ENCODE results near the gene PCDH11Y. TPM values are rescaled to one million over a fixed set of nuclear protein-coding genes. Genes with fewer than 3 reads are reported as not detected.
"Not testable (repeated sequence)": the region's sequence is repeated elsewhere in the genome, so short reads cannot be mapped to it uniquely, and the experiment has no call there.

PCDH11Y gene, protein sequence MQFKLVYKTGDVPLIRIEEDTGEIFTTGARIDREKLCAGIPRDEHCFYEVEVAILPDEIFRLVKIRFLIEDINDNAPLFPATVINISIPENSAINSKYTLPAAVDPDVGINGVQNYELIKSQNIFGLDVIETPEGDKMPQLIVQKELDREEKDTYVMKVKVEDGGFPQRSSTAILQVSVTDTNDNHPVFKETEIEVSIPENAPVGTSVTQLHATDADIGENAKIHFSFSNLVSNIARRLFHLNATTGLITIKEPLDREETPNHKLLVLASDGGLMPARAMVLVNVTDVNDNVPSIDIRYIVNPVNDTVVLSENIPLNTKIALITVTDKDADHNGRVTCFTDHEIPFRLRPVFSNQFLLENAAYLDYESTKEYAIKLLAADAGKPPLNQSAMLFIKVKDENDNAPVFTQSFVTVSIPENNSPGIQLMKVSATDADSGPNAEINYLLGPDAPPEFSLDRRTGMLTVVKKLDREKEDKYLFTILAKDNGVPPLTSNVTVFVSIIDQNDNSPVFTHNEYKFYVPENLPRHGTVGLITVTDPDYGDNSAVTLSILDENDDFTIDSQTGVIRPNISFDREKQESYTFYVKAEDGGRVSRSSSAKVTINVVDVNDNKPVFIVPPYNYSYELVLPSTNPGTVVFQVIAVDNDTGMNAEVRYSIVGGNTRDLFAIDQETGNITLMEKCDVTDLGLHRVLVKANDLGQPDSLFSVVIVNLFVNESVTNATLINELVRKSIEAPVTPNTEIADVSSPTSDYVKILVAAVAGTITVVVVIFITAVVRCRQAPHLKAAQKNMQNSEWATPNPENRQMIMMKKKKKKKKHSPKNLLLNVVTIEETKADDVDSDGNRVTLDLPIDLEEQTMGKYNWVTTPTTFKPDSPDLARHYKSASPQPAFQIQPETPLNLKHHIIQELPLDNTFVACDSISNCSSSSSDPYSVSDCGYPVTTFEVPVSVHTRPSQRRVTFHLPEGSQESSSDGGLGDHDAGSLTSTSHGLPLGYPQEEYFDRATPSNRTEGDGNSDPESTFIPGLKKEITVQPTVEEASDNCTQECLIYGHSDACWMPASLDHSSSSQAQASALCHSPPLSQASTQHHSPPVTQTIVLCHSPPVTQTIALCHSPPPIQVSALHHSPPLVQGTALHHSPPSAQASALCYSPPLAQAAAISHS (N-terminal part only)
- total RNA-seq (not detected), polyA plus RNA-seq (ENCODE audit: insufficient read depth in 1 of 8, insufficient read length in 8 of 8, low replicate concordance in 1 of 8) (under 1 TPM in 7 of 8 donors, not detected in 1; 0.03 to 0.33 (median 0.10) TPM)
- long read RNA-seq, donor 1: 0 reads
- long read RNA-seq, donor 2: 0 reads
- long read RNA-seq, donor 3: 0 reads
- long read RNA-seq, donor 4: 0 reads
- long read RNA-seq, donor 5: 0 reads
- long read RNA-seq, donor 6: 0 reads
- long read RNA-seq, donor 7: 0 reads
- long read RNA-seq, donor 8: 0 reads
- long read RNA-seq, donor 9: 0 reads
- long read RNA-seq, donor 10: 0 reads
- long read RNA-seq, donor 11: 0 reads

DNA sequence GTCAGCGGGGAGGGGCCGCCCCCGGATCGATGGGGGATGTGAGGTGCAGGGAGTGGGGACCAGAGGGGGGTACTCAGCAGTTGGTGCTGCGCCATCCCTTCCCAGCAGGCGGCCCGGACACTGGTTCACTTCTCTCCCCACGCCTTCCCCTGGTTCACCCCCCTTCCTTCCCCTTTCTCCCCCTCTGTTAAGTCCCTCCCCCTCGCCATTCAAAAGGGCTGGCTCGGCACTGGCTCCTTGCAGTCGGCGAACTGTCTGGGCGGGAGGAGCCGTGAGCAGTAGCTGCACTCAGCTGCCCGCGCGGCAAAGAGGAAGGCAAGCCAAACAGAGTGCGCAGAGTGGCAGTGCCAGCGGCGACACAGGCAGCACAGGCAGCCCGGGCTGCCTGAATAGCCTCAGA lies at the start of gene PCDH11Y:
Gene PCDH11Y, plus strand, starts transcription at position 240 of the 400 bp plus-strand sequence. CDS start 56,804 bp downstream, outside the sequence.
- H3K36me3 ChIP-seq (ENCODE audit: control insufficient read depth, insufficient read depth, low read length); DNase-seq: not testable (repeated sequence)

DNA sequence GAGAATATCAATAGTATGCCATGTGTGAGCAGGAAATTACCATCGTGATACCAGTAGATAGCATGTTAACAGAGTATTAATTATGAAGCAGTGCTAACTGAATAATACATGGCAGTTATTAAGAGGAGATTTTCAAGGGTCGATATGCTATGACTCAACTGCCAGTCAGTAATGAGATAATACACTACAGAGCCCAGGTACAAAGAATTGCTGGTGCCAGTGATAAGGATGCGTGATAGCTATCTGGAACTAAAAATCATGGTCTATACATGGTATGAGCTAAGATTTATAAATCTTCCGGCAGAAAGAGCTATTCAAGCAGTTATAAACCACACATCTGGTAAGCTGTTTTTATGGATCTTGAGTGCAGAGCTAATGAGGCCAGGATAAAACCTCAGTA lies 32.2 kb upstream of the PCDH11Y start:
- H3K9me3 ChIP-seq (replicated peaks; ENCODE audit: control insufficient read depth, low read depth, low read length); H3K4me1 ChIP-seq (ENCODE audit: control insufficient read depth, insufficient read depth, low read length); H3K27ac ChIP-seq (ENCODE audit: low read length); H3K27me3 ChIP-seq (ENCODE audit: control insufficient read depth, insufficient read depth, low read length); DNase-seq; H3K4me3 ChIP-seq (ENCODE audit: low read length); H3K36me3 ChIP-seq (ENCODE audit: control insufficient read depth, insufficient read depth, low read length): not testable (repeated sequence)
- WGBS (ENCODE audit: insufficient coverage): no CpG with 5 or more reads among the region's 4 CpGs

More for the DNA sequence above, at the start of gene PCDH11Y:
- not testable (repeated sequence) for H3K4me3 ChIP-seq (ENCODE audit: low read length); H3K27ac ChIP-seq (ENCODE audit: low read length); H3K4me1 ChIP-seq (ENCODE audit: control insufficient read depth, insufficient read depth, low read length); H3K9me3 ChIP-seq (replicated peaks; ENCODE audit: control insufficient read depth, low read depth, low read length); H3K27me3 ChIP-seq (ENCODE audit: control insufficient read depth, insufficient read depth, low read length)
- WGBS (ENCODE audit: insufficient coverage): no CpG with 5 or more reads among the region's 21 CpGs

DNA sequence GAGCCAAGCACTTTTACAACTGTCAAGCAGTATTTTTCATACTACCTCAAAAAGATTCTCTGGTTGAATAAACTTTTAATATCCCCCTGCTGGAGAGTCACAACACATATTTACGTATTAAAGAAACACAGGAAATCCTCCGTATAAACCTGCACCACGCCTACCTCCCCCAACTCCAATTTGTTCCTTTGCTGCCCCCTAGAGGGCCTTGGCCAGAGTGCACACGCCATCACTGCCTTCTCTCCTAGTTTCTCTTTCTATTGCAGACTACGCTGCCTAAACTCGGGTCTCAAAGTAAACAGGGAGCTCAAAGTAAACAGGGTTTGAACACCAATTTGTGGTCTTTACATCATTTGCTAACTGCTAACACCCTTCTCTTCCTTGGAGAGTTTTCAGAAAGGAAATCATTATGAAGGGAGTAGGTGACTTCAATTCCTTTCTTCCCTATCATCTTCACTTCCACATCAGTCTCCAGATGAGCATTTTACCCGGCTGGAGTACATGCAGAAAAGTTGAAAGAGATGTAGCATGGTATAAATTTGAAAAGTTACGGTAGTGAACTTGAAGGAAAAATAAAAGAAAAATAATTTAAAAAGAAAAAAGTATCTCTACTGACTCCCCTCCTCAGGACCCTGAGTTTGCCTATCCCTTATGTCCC lies 8.2 kb upstream of the PCDH11Y start:
- H3K27ac ChIP-seq (ENCODE audit: low read length); H3K4me3 ChIP-seq (ENCODE audit: low read length); H3K9me3 ChIP-seq (replicated peaks; ENCODE audit: control insufficient read depth, low read depth, low read length); H3K27me3 ChIP-seq (ENCODE audit: control insufficient read depth, insufficient read depth, low read length); H3K36me3 ChIP-seq (ENCODE audit: control insufficient read depth, insufficient read depth, low read length); H3K4me1 ChIP-seq (ENCODE audit: control insufficient read depth, insufficient read depth, low read length); DNase-seq: not testable (repeated sequence)
- no CpG with 5 or more reads among the region's 8 CpGs for WGBS (ENCODE audit: insufficient coverage)

DNA sequence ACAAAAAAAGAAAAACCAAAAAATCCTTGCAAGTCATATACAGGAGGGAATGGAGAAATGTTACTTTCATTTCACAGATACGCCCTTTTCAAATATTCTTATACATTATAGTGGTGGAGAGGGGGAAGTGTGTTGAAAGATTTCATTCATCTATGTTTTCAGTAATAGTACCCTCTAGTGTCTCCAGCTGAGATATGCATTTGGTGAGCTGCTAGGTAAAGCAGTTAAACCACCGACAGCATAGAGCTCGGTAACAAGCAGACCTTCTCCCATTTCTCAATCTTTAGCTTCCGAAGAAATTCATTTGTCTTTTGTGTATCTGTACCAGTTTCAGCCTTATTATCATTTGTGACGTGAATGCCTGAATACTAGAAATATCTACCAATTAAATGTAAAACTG lies 5.2 kb upstream of the PCDH11Y start:
- H3K9me3 ChIP-seq (replicated peaks; ENCODE audit: control insufficient read depth, low read depth, low read length); H3K36me3 ChIP-seq (ENCODE audit: control insufficient read depth, insufficient read depth, low read length); H3K27ac ChIP-seq (ENCODE audit: low read length); DNase-seq; H3K27me3 ChIP-seq (ENCODE audit: control insufficient read depth, insufficient read depth, low read length); H3K4me1 ChIP-seq (ENCODE audit: control insufficient read depth, insufficient read depth, low read length); H3K4me3 ChIP-seq (ENCODE audit: low read length): not testable (repeated sequence)
- no CpG with 5 or more reads among the region's 5 CpGs for WGBS (ENCODE audit: insufficient coverage)

DNA sequence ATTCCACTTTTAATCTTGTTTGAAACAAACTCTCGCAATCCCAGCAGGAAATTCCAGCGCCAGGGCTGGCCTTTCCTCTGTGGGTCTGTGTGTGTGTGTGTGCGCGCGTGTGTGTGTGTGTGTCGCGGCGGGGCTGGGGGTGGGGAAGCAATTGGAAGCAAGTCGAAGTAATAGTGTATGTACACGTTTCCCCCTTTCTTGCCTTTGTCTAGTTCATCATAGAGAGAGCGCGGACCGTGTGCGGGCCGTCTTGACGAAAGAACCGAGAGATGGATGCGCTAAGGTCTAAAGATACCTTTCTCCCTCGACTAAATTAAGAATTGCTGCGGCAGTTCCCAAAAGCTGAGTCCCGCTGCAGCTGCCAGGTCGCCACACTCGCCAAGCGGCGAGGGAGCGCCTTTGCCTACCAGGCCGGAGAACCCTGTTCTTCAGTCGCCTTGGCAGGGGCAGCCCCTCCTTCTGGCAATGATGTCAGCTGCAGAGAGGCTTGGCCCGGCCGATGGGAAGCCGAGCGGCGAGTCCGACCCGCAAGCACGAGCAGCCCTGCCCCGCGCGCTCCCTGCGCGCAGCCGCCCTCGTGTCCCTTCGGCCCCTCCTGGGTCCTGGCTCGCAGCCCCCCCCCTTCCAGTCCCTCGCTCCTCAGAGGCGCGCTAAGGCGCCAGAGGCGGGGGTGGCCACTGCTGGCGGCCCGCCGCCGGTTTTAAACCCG lies 2.5 kb downstream of the PCDH11Y start:
- H3K36me3 ChIP-seq (ENCODE audit: control insufficient read depth, insufficient read depth, low read length); H3K27me3 ChIP-seq (ENCODE audit: control insufficient read depth, insufficient read depth, low read length); H3K27ac ChIP-seq (ENCODE audit: low read length); H3K4me3 ChIP-seq (ENCODE audit: low read length); DNase-seq; H3K9me3 ChIP-seq (replicated peaks; ENCODE audit: control insufficient read depth, low read depth, low read length); H3K4me1 ChIP-seq (ENCODE audit: control insufficient read depth, insufficient read depth, low read length): not testable (repeated sequence)
- WGBS (ENCODE audit: insufficient coverage): no CpG with 5 or more reads among the region's 55 CpGs

DNA sequence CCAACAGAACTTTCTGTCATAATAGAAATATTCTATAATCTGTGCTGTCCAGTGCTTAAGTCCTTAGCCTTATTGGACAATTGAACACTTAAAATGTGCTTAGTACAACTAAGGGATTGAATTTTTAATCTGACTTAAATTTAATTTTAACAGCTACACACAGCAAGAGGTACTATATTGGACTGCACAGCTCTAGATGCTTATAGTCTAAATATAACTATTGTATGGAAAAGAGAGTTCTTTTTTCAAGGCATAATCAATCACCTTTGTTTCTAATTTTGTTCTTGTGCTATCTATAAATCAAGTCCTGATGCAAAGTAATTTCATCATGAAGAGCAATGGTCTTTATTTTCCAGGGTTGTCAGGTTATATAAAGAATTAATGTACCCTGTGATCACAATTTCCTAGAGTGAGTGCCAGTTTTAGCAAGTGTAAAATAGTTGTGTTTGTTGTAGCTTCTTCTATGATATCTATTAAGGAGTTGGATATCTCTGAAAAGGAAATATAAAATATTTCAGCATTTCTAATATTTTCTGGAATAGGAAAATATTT lies 39.0 kb downstream of the PCDH11Y start:
- not testable (repeated sequence) for H3K9me3 ChIP-seq (replicated peaks; ENCODE audit: control insufficient read depth, low read depth, low read length); H3K27ac ChIP-seq (ENCODE audit: low read length); H3K4me3 ChIP-seq (ENCODE audit: low read length); H3K4me1 ChIP-seq (ENCODE audit: control insufficient read depth, insufficient read depth, low read length); H3K27me3 ChIP-seq (ENCODE audit: control insufficient read depth, insufficient read depth, low read length); DNase-seq; H3K36me3 ChIP-seq (ENCODE audit: control insufficient read depth, insufficient read depth, low read length)

DNA sequence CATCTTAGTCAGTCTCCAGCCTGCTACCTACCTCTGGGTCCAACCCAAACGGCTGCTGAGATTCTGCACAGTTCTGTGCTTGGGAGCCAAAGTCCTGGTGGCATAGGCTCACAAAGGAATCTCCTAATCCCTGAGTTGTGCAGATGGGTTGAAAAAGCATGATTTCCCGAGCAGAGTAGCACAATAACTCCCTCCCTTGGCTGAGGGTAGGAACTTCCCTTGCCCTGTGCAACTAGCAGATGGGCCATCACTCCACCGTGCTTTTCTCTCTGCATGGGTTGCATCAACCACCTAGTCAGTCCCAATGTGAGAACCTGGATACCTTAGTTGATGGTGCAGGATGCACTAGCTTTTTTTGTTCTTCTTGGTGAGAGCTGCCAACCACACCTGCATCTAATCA lies 82.9 kb downstream of the PCDH11Y start:
- H3K4me1 ChIP-seq (ENCODE audit: control insufficient read depth, insufficient read depth, low read length): not testable (repeated sequence)

DNA sequence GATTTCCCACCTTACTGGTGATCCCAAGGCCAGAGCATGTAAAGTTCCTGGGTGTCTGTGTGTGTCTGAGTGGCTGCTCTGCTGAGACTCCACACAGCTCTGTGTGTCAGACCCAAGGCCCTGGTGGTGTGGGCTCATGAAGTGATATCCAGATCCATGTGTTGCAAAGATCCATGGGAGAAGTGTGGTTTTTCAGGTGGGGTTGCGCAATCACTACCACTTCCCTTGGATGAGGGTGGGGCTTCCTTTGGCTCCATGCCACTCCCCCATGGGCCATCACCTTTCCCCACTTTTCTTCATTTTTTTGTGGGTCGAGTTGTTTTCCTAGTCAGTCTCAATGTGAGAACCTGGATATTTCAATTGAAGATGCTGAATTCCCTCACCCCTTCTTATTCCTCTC lies 182.9 kb downstream of the PCDH11Y start:
- not testable (repeated sequence) for H3K4me1 ChIP-seq (ENCODE audit: control insufficient read depth, insufficient read depth, low read length); H3K36me3 ChIP-seq (ENCODE audit: control insufficient read depth, insufficient read depth, low read length); H3K4me3 ChIP-seq (ENCODE audit: low read length); DNase-seq; H3K27me3 ChIP-seq (ENCODE audit: control insufficient read depth, insufficient read depth, low read length); H3K9me3 ChIP-seq (replicated peaks; ENCODE audit: control insufficient read depth, low read depth, low read length); H3K27ac ChIP-seq (ENCODE audit: low read length)
- no CpG with 5 or more reads among the region's 2 CpGs for WGBS (ENCODE audit: insufficient coverage)

More for the DNA sequence above, 82.9 kb downstream of the PCDH11Y start:
- not testable (repeated sequence) for H3K36me3 ChIP-seq (ENCODE audit: control insufficient read depth, insufficient read depth, low read length); H3K27me3 ChIP-seq (ENCODE audit: control insufficient read depth, insufficient read depth, low read length); DNase-seq; H3K4me3 ChIP-seq (ENCODE audit: low read length); H3K9me3 ChIP-seq (replicated peaks; ENCODE audit: control insufficient read depth, low read depth, low read length); H3K27ac ChIP-seq (ENCODE audit: low read length)
- WGBS (ENCODE audit: insufficient coverage): no CpG with 5 or more reads among the region's 3 CpGs

DNA sequence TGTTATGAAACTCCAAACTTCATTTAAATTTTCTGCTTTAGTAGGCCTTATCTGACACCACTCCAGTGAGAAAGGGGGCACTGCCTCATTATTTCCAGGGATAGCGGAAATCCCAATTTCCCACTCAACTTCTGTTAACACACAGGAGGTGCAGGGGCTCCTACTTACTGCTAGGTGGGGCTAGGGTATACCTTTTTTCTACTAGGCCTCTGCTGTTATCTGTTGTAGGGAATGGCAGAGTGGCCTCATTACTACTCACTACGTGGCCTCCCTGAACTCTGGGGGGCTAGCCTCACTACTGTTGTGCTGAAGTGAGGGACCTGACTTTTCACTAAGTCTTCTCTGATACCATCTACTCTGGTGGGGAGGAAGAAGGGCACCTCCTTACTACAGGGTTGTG lies 215.0 kb downstream of the PCDH11Y start:
- H3K4me3 ChIP-seq (ENCODE audit: low read length); H3K4me1 ChIP-seq (ENCODE audit: control insufficient read depth, insufficient read depth, low read length): not testable (repeated sequence)
- WGBS (ENCODE audit: insufficient coverage): no CpG with 5 or more reads among the region's 2 CpGs

More for the DNA sequence above, 215.0 kb downstream of the PCDH11Y start:
- H3K27me3 ChIP-seq (ENCODE audit: control insufficient read depth, insufficient read depth, low read length); DNase-seq; H3K36me3 ChIP-seq (ENCODE audit: control insufficient read depth, insufficient read depth, low read length); H3K27ac ChIP-seq (ENCODE audit: low read length); H3K9me3 ChIP-seq (replicated peaks; ENCODE audit: control insufficient read depth, low read depth, low read length): not testable (repeated sequence)
